Right ventricle myocardium inferior (tissue), 1 donor: ENCODE measurements around the gene ZNF629. TPM values are rescaled to one million over a fixed set of nuclear protein-coding genes. Genes with fewer than 3 reads are reported as not detected.

Source experiments
- ATAC-seq: fragments of 200-7000 bp; cut with Tn5 transposase; one replicate; pipeline ENCODE4 v1.9.1; 2020; ENCODE audit warnings: mild to moderate bottlenecking, moderate library complexity
- DNase-seq: peaks from one replicate; pipeline ENCODE4 v3.0.0; 2021; ENCODE audit errors: missing footprints
- intact Hi-C: fragments of 100-400 bp; cut with DNase I; formaldehyde crosslinking; loops from one replicate; pipeline ENCODE4 v1.11.0; 2022
- total RNA-seq: library from RNA; stranded (reverse); fragmentation: NEBNext Ultra II Directional; extraction: Animal tissue kit (Norgen Biotek cat#: 25700); gene quantifications from one replicate; pipeline ENCODE4 v1.2.1, GENCODE V29; 2021
- donor health status: DM: no; HTN: yes; CAD: no; lungs with severe emphysema.

ZNF629 gene
- total RNA-seq, 1 donor from 2014 or later = 17.4 TPM

GRCh38 chr16:30758988-30759491 lies 28.0 kb downstream of the ZNF629 start:
- DNase-seq (peak; percentile 75), ATAC-seq (no peak)
- intact Hi-C loops = no loop called here

GRCh38 chr16:30757316-30757715 lies 29.7 kb downstream of the ZNF629 start:
- DNase-seq = no peak
- no peak for ATAC-seq
- intact Hi-C loops = no loop called here

- no peak for ATAC-seq
These were observed 30.3 kb downstream of the ZNF629 start for GRCh38 chr16:30756781-30757100.

GRCh38 chr16:30755955-30756780 lies 30.8 kb downstream of the ZNF629 start:
- ATAC-seq = no peak
- peak; percentile 14 for DNase-seq
- intact Hi-C loops = no loop called here

More at GRCh38 chr16:30756781-30757100, 30.3 kb downstream of the ZNF629 start:
- DNase-seq = no peak
- intact Hi-C loops = no loop called here

- DNase-seq (no peak), ATAC-seq (no peak)
- intact Hi-C loops = no loop called here
These were observed 33.4 kb downstream of the ZNF629 start for GRCh38 chr16:30753596-30753995.

GRCh38 chr16:30750876-30751465 lies 36.0 kb downstream of the ZNF629 start:
- ATAC-seq = no peak
- DNase-seq = no peak
- intact Hi-C loops = no loop called here

GRCh38 chr16:30750201-30750600 lies 36.8 kb downstream of the ZNF629 start:
- no peak for ATAC-seq
- no peak for DNase-seq
- intact Hi-C loops = no loop called here

GRCh38 chr16:30748634-30749445 lies 38.2 kb downstream of the ZNF629 start:
- intact Hi-C loops = no loop called here
- DNase-seq (no peak), ATAC-seq (peak; percentile 17)

- ATAC-seq (peak; percentile 97), DNase-seq (peak; percentile 100)
- intact Hi-C loops = no loop called here
These were observed 39.0 kb downstream of the ZNF629 start, which contains the start of gene PHKG2 for GRCh38 chr16:30747799-30748633. PHKG2 (plus strand) TSS chr16:30748425; CDS start chr16:30748821, 396 bp downstream.

GRCh38 chr16:30747331-30747730 lies 39.7 kb downstream of the ZNF629 start:
- ATAC-seq = no peak
- DNase-seq = no peak
- intact Hi-C loops = no loop called here

GRCh38 chr16:30746638-30747175 lies 40.3 kb downstream of the ZNF629 start:
- ATAC-seq (no peak), DNase-seq (no peak)
- intact Hi-C loops = no loop called here

GRCh38 chr16:30745082-30745481 lies 41.9 kb downstream of the ZNF629 start:
- DNase-seq = no peak
- intact Hi-C loops = no loop called here
- no peak for ATAC-seq

- DNase-seq = no peak
- peak; percentile 33 for ATAC-seq
- intact Hi-C loops = no loop called here
These were observed 42.8 kb downstream of the ZNF629 start for GRCh38 chr16:30744183-30744582.

GRCh38 chr16:30743716-30744115 lies 43.3 kb downstream of the ZNF629 start:
- intact Hi-C loops = no loop called here
- DNase-seq (no peak), ATAC-seq (peak; percentile 53)

- ATAC-seq (no peak), DNase-seq (no peak)
- intact Hi-C loops = no loop called here
These were observed 45.5 kb downstream of the ZNF629 start for GRCh38 chr16:30741461-30741914.

- DNase-seq (peak; percentile 88), ATAC-seq (peak; percentile 72)
- intact Hi-C loops = no loop called here
These were observed 46.4 kb downstream of the ZNF629 start for GRCh38 chr16:30740364-30741251.
